A549 (cell line): ENCODE results near the gene ENO2. TPM values are rescaled to one million over a fixed set of nuclear protein-coding genes. Genes with fewer than 3 reads are reported as not detected.
A peak's percentile ranks its signal among the peaks of the same experiment; 100 is the strongest.

Experiments
- ATAC-seq, 2 experiments: fragments of 200-7000 bp in 1 of 2; fragments of >200 bp in 1 of 2; cut with Nextera tagmentation in 1 of 2; cut with Tn5 transposase in 1 of 2; 3 replicates each; pipeline versions ENCODE4 v1.8.0 to v1.9.1; 2018 to 2020; ENCODE audit warnings: mild to moderate bottlenecking in 1 of 2, moderate library complexity in 1 of 2
- CTCF ChIA-PET: fragments of 300-600 bp; sonication (Branson Sonifier 250); formaldehyde crosslinking; extraction: SDS; loops from one replicate; lab custom pipeline; 2021; ENCODE audit warnings: antibody characterized with exemption, inconsistent platforms; lab: Yijun Ruan, JAX
- POLR2A ChIA-PET: fragments of 350-600 bp; formaldehyde crosslinking; extraction: SDS; loops from one replicate; lab custom pipeline; 2021; ENCODE audit warnings: antibody characterized with exemption, inconsistent platforms; lab: Yijun Ruan, JAX
- DNase-seq, 2 experiments: peaks; one replicate each; pipeline versions ENCODE4 v3.0.0 to v3.0.0-alpha.2; 2011 to 2016; ENCODE audit warnings: low read depth in 1 of 2, low spot score in 1 of 2
- FAIRE-seq: peaks from 2 replicates; lab custom pipeline; 2011; peaks lifted over from hg19 to GRCh38; lab: Jason Lieb, UNC
- H3K27ac ChIP-seq, 2 experiments: fragments of >200 bp; sonication (Bioruptor Twin); formaldehyde crosslinking; 3 replicates each; pipeline ENCODE4 v1.5.1; 2016 to 2017
- H3K4me1 ChIP-seq: fragments of >200 bp; sonication (Bioruptor Twin); formaldehyde crosslinking; 3 replicates; pipeline ENCODE4 v1.6.1; 2016
- H3K4me2 ChIP-seq: fragments of >200 bp; sonication (Bioruptor Twin); formaldehyde crosslinking; 3 replicates; pipeline ENCODE4 v1.6.1; 2016
- H3K4me3 ChIP-seq: fragments of >200 bp; sonication (Bioruptor Twin); formaldehyde crosslinking; 3 replicates; pipeline ENCODE4 v1.5.1; 2016
- H3K9me3 ChIP-seq: fragments of >200 bp; sonication (Bioruptor Twin); formaldehyde crosslinking; 3 replicates; pipeline ENCODE4 v1.6.1; 2016
- BHLHE40 ChIP-seq: IDR thresholded peaks from 2 replicates; pipeline ENCODE4 v1.6.1; 2012; ENCODE audit warnings: low read depth, low read length, inconsistent platforms
- CEBPB ChIP-seq, 2 experiments: fragments of >200 bp in 1 of 2; sonication (Bioruptor Twin) in 1 of 2; formaldehyde crosslinking in 1 of 2; IDR thresholded peaks; 2 replicates each; pipeline ENCODE4 v1.6.1; 2012 to 2016
- CTCF ChIP-seq: fragments of >200 bp; sonication (Bioruptor Twin); formaldehyde crosslinking; IDR thresholded peaks from 3 replicates; pipeline ENCODE4 v1.5.1; 2016
- EHF ChIP-seq: fragments of 250-450 bp; sonication (Bioruptor Pico); IDR thresholded peaks from 2 replicates; pipeline ENCODE4 v1.5.0; 2020; ENCODE audit warnings: mild to moderate bottlenecking
- EP300 ChIP-seq, 2 experiments: fragments of >200 bp; sonication (Bioruptor Twin); formaldehyde crosslinking; IDR thresholded peaks; 2 replicates in 1 of 2; 3 replicates in 1 of 2; pipeline ENCODE4 v1.6.1; 2016 to 2017
- FOSL2 ChIP-seq, 2 experiments: fragments of 450-650 bp in 1 of 2; fragments of >200 bp in 1 of 2; sonication (Bioruptor Twin) in 1 of 2; formaldehyde crosslinking; IDR thresholded peaks; 2 replicates each; pipeline versions ENCODE4 v1.5.0 to v1.6.1; 2016 to 2020; ENCODE audit warnings: mild to moderate bottlenecking in 1 of 2, moderate library complexity in 1 of 2
- FOXS1 ChIP-seq: fragments of 250-450 bp; sonication (Bioruptor Pico); IDR thresholded peaks from 2 replicates; pipeline ENCODE4 v1.5.0; 2020; ENCODE audit warnings: mild to moderate bottlenecking, moderate library complexity
- HEYL ChIP-seq: fragments of 250-450 bp; sonication (Bioruptor Pico); IDR thresholded peaks from 2 replicates; pipeline ENCODE4 v1.8.0; 2021; ENCODE audit warnings: mild to moderate bottlenecking, moderate library complexity
- HOXB13 ChIP-seq: fragments of 250-450 bp; sonication (Bioruptor Pico); IDR thresholded peaks from 2 replicates; pipeline ENCODE4 v1.5.0; 2020; ENCODE audit warnings: low read depth, mild to moderate bottlenecking, moderate library complexity
- JUN ChIP-seq, 2 experiments: fragments of >200 bp; sonication (Bioruptor Twin); formaldehyde crosslinking; IDR thresholded peaks; 2 replicates in 1 of 2; 3 replicates in 1 of 2; pipeline ENCODE4 v1.6.1; 2016 to 2017
- MAFK ChIP-seq: fragments of 450-650 bp; IDR thresholded peaks from 2 replicates; pipeline ENCODE4 v1.6.1; 2014; ENCODE audit not compliant: partially characterized antibody
- MAX ChIP-seq: IDR thresholded peaks from 2 replicates; pipeline ENCODE4 v1.6.1; 2012
- MAZ ChIP-seq: fragments of 150-350 bp; IDR thresholded peaks from 2 replicates; pipeline ENCODE4 v1.6.1; 2014; ENCODE audit warnings: antibody characterized with exemption, low read depth, low read length, borderline replicate concordance
- MYC ChIP-seq: IDR thresholded peaks from 2 replicates; pipeline ENCODE4 v1.6.1; 2012; ENCODE audit warnings: mild to moderate bottlenecking, inconsistent platforms, low read length, improper control_type of control experiment, borderline replicate concordance
- NFE2L2 ChIP-seq: fragments of 150-350 bp; conservative IDR thresholded peaks from 2 replicates; pipeline ENCODE4 v1.6.1; 2014; ENCODE audit warnings: low read length
- NPAS2 ChIP-seq: fragments of 250-450 bp; sonication (Bioruptor Pico); IDR thresholded peaks from 2 replicates; pipeline ENCODE4 v1.8.0; 2022; ENCODE audit warnings: mild to moderate bottlenecking, moderate library complexity, borderline replicate concordance
- NR3C1 ChIP-seq: fragments of >200 bp; sonication (Bioruptor Twin); formaldehyde crosslinking; IDR thresholded peaks from 3 replicates; pipeline ENCODE4 v1.6.1; 2017
- PBX3 ChIP-seq: IDR thresholded peaks from 2 replicates; pipeline ENCODE4 v1.6.1; 2012
- POLR2A ChIP-seq: IDR thresholded peaks from 2 replicates; pipeline ENCODE4 v1.6.1; 2012; ENCODE audit warnings: mild to moderate bottlenecking, low read length
- RAD21 ChIP-seq, 2 experiments: fragments of >200 bp in 1 of 2; sonication (Bioruptor Twin) in 1 of 2; formaldehyde crosslinking in 1 of 2; IDR thresholded peaks in 1 of 2; conservative IDR thresholded peaks in 1 of 2; 2 replicates in 1 of 2; 3 replicates in 1 of 2; pipeline ENCODE4 v1.6.1; 2012 to 2018; ENCODE audit warnings: inconsistent platforms in 1 of 2
- RARB ChIP-seq: fragments of 250-450 bp; sonication (Bioruptor Pico); IDR thresholded peaks from 2 replicates; pipeline ENCODE4 v1.8.0; 2021; ENCODE audit warnings: mild to moderate bottlenecking, moderate library complexity
- RFX5 ChIP-seq: fragments of 450-650 bp; IDR thresholded peaks from 2 replicates; pipeline ENCODE4 v1.7.1; 2014; ENCODE audit warnings: antibody characterized with exemption, mild to moderate bottlenecking, moderate library complexity
- SMC3 ChIP-seq: fragments of >200 bp; sonication (Bioruptor Twin); formaldehyde crosslinking; IDR thresholded peaks from 3 replicates; pipeline ENCODE4 v1.6.1; 2018; ENCODE audit warnings: inconsistent platforms
- SREBF2 ChIP-seq: fragments of 450-650 bp; IDR thresholded peaks from 2 replicates; pipeline ENCODE4 v1.6.1; 2014; ENCODE audit warnings: mild to moderate bottlenecking, moderate library complexity
- TP53 ChIP-seq: fragments of 250-450 bp; sonication (Bioruptor Pico); IDR thresholded peaks from 2 replicates; pipeline ENCODE4 v1.5.0; 2021; ENCODE audit warnings: mild to moderate bottlenecking, moderate library complexity
- ZSCAN20 ChIP-seq: fragments of 250-450 bp; sonication (Bioruptor Pico); IDR thresholded peaks from 2 replicates; pipeline ENCODE4 v1.8.0; 2022; ENCODE audit warnings: mild to moderate bottlenecking, moderate library complexity
- WGBS: methylation state at CpG from one replicate; pipeline ENCODE4 v1.1.6; 2017; ENCODE audit errors: missing lambda C conversion rate; 5-methylcytosine and 5-hydroxymethylcytosine counted together
- polyA plus RNA-seq, 4 experiments: library from polyadenylated mRNA; depleted of rRNA in 3 of 4; stranded (reverse); fragments of >200 nt; fragmentation: RNase III in 1 of 4; extraction: RNeasy Plus Mini Kit Qiagen cat#74134 plus additional on column Dnase treatment in 1 of 4; gene quantifications; 2 replicates in 3 of 4; 3 replicates in 1 of 4; pipeline ENCODE4 v1.2.3, GENCODE V29; 2011 to 2017
- TF ChIP-seq, protein P1 (sequence below): fragments of >200 bp; sonication (Bioruptor Twin); formaldehyde crosslinking; IDR thresholded peaks from 3 replicates; pipeline ENCODE4 v1.6.1; 2016
- TF ChIP-seq, protein P2 (sequence below): fragments of 450-650 bp; IDR thresholded peaks from 2 replicates; pipeline ENCODE4 v1.6.1; 2014; ENCODE audit warnings: antibody characterized with exemption

The ENO2 gene
- polyA plus RNA-seq, 2 of the 4 experiments (the other 2 are of a cell fraction) = 26.2 to 38.6 TPM

DNA sequence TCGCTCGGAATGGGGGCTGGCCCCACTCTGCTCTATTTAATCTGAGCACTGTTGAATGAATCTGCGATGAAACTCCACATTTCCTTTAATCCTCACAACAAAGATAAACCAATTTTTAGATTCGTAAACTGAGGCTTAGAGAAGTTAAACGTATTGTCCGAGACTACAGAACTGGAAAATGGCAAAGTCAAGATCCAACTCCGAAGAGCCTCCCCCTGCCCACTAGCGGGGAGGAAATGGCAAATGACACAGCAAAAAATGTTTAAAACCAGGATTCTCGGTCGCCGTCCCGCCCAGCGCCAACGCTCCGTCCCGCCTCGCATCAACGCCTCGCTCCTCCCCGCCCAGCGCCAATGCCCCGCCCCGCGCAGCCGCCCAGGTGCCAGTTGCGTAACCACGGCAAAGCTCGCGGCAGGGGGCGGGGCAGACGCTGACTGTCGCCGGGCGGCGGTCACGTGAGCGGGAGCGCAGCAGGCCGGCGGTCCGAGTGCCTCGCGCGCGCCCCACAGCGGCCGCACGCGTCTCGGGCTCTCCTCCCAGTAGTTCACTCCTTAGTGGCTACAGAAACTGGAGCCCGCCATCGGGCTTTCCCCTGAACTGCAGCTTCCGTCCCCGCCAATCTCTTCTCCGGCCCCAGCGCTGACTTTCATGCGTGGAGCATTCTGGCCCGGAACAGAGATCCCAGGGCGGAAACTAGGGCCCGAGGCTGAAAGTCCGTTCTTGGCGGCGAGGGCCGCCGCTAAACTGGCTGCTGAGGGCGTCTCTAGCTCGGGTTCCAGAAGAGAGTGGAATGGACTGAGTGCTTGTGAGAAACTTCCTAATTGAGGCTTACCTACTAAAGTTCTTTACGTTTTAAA, 23.4 kb upstream of the ENO2 start:
- peak; percentile 95 to 96 for ATAC-seq
- ChIA-PET CTCF (interaction anchor here (0.6 to 9.5 kb wide), 31 partner anchors 9 to 665 kb away, joined by 3 to 399 read pairs (median 4); partner anchors contain the start of genes CDCA3, LRRC23, MLF2 and SPSB2), POLR2A (interaction anchor here (0.6 to 3.0 kb wide), 15 partner anchors 9 to 167 kb away, joined by 3 to 105 read pairs (median 6); partner anchors contain the start of genes C12orf57, CDCA3, ENO2 and RNU7-1)
- peak overlapping the region; percentile 80 for H3K4me2 ChIP-seq
- peak overlapping the region; percentile 40 for H3K4me3 ChIP-seq
- FAIRE-seq = no peak
- H3K9me3 ChIP-seq = no peaks in the 10 kb centered on the region
- 10% methylated on average over 39 of the region's 68 CpGs for WGBS
- DNase-seq = peak; percentile 93 to 99
- TF ChIP-seq JUN (IDR thresholded peaks at IDR 0.05) (peak; percentile 95 to 97), RAD21 (conservative IDR thresholded peaks at IDR 0.05 in 1 of 2, IDR thresholded peaks at IDR 0.05 in 1 of 2) (peak; percentile 69 to 94), NFE2L2 (peak; percentile 97), HOXB13 (CRISPR knock-in tag) (0 out of 2 replicates have a peak, but pooled peaks have one; percentile 22), BHLHE40 (peak; percentile 93), MYC (peak; percentile 79; the same call in 1 of the 2 replicates), MAFK (peak; percentile 100), MAZ (peak; percentile 6; the same call in 1 of the 2 replicates), CEBPB (IDR thresholded peaks at IDR 0.05) (peak; percentile 97 to 99), SREBF2 (no peak), PBX3 (0 out of 2 replicates have a peak, but pooled peaks have one; percentile 45), SMC3 (peak; percentile 95), MAX (peak; percentile 71), RFX5 (no peak), CTCF (peak; percentile 95), EHF (0 out of 2 replicates have a peak, but pooled peaks have one; percentile 67), HEYL (CRISPR knock-in tag) (no peak), EP300 (IDR thresholded peaks at IDR 0.05) (peak in 1 of 2 experiments; percentile 54; a peak in 1 of 5 replicates), NPAS2 (CRISPR knock-in tag) (peak; percentile 16; the same call in 1 of the 2 replicates), TP53 (CRISPR knock-in tag) (peak; percentile 79; the same call in 1 of the 2 replicates), RARB (no peak), FOSL2 (IDR thresholded peaks at IDR 0.05) (no peak), FOSL2 (CRISPR knock-in tag; IDR thresholded peaks at IDR 0.05) (peak; percentile 82), POLR2A (peak; percentile 70), NR3C1 (no peak), FOXS1 (CRISPR knock-in tag) (no peak), ZSCAN20 (CRISPR knock-in tag) (peak; percentile 18; the same call in 1 of the 2 replicates)
- TF ChIP-seq, protein P1, sequence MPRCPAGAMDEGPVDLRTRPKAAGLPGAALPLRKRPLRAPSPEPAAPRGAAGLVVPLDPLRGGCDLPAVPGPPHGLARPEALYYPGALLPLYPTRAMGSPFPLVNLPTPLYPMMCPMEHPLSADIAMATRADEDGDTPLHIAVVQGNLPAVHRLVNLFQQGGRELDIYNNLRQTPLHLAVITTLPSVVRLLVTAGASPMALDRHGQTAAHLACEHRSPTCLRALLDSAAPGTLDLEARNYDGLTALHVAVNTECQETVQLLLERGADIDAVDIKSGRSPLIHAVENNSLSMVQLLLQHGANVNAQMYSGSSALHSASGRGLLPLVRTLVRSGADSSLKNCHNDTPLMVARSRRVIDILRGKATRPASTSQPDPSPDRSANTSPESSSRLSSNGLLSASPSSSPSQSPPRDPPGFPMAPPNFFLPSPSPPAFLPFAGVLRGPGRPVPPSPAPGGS = peak; percentile 87; the same call in 1 of the 3 replicates
- TF ChIP-seq, protein P2, sequence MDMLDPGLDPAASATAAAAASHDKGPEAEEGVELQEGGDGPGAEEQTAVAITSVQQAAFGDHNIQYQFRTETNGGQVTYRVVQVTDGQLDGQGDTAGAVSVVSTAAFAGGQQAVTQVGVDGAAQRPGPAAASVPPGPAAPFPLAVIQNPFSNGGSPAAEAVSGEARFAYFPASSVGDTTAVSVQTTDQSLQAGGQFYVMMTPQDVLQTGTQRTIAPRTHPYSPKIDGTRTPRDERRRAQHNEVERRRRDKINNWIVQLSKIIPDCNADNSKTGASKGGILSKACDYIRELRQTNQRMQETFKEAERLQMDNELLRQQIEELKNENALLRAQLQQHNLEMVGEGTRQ = peak; percentile 91
- TF ChIP-seq, all 56 proteins: peak for 22
- H3K4me1 ChIP-seq = peaks cover 38% of the 10 kb centered on the region
- peak overlapping the region; percentile 94 to 98 for H3K27ac ChIP-seq
